Measurements from ENCODE around the gene WHAMM. TPM values are rescaled to one million over a fixed set of nuclear protein-coding genes. Genes with fewer than 3 reads are reported as not detected.

The WHAMM gene
- total RNA-seq, 1 donor from 2014 or later = 9.3 TPM

DNA sequence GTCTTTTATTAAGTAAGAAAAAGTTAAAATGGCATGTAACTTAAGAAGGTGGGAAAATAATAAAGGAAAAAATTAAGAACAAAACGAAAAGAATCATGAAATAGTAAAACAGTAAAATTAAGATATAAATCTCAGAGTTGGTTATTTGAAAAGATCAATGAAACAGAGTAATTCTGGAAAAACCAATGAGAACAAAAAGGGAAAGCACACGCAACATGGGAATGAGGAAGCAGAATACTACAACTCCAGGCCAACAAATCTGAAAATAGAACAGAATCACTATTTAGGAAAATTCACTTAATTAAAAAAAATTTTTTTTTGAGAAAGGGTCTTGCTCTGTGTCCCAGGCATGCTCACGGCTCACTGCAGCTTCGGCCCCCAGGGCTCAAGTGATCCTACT, 30.7 kb downstream of the WHAMM start:
- no peaks in the 10 kb centered on the region for H3K9me3 Mint-ChIP-seq (ENCODE audit: unreplicated experiment)
- peaks cover 21% of the 10 kb centered on the region for H3K36me3 Mint-ChIP-seq (ENCODE audit: low read depth, unreplicated experiment)
- no peak for TF ChIP-seq CTCF (IDR thresholded peaks at IDR 0.05; ENCODE audit: unreplicated experiment)
- H3K4me3 Mint-ChIP-seq (ENCODE audit: unreplicated experiment) = no peak overlapping the region
- no peak overlapping the region for H3K27ac Mint-ChIP-seq (ENCODE audit: unreplicated experiment)
- H3K27me3 Mint-ChIP-seq (ENCODE audit: unreplicated experiment) = peaks cover 3% of the 10 kb centered on the region
- H3K4me1 Mint-ChIP-seq (ENCODE audit: unreplicated experiment) = peaks cover 11% of the 10 kb centered on the region
- no peak for DNase-seq (ENCODE audit: low spot score)

GRCh38 chr15:82843566-82843965, 34.1 kb downstream of the WHAMM start:
- H3K27me3 Mint-ChIP-seq (ENCODE audit: unreplicated experiment) = no peaks in the 10 kb centered on the region
- H3K4me3 Mint-ChIP-seq (ENCODE audit: unreplicated experiment) = no peak overlapping the region
- H3K4me1 Mint-ChIP-seq (ENCODE audit: unreplicated experiment) = no peaks in the 10 kb centered on the region
- TF ChIP-seq CTCF (IDR thresholded peaks at IDR 0.05; ENCODE audit: unreplicated experiment) = no peak
- H3K9me3 Mint-ChIP-seq (ENCODE audit: unreplicated experiment) = no peaks in the 10 kb centered on the region
- no peak overlapping the region for H3K27ac Mint-ChIP-seq (ENCODE audit: unreplicated experiment)
- DNase-seq (ENCODE audit: low spot score) = no peak
- peaks cover 2% of the 10 kb centered on the region for H3K36me3 Mint-ChIP-seq (ENCODE audit: low read depth, unreplicated experiment)

DNA sequence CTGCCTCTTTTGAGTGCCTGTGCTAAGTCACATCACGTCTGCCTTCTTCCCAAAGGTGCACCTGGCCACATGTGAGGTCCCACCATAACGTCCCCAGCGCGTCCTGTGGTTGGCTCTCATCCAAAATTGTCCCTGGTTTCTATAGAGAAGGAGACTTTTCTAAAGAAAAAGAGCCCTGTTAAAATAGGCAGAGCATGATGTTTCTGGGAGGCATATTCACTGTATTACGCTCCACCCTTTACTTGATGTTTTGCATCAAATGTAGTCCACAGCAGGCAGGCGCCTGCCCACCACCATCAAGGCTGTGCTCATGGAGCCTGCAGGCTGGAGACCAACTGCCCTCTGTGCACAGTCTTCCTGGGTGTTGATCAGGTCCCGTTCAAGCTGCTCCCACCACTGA, 36.3 kb downstream of the WHAMM start:
- H3K9me3 Mint-ChIP-seq (ENCODE audit: unreplicated experiment) = no peaks in the 10 kb centered on the region
- H3K27ac Mint-ChIP-seq (ENCODE audit: unreplicated experiment) = no peak overlapping the region
- no peak for DNase-seq (ENCODE audit: low spot score)
- TF ChIP-seq CTCF (IDR thresholded peaks at IDR 0.05; ENCODE audit: unreplicated experiment) = no peak
- peaks cover 5% of the 10 kb centered on the region for H3K27me3 Mint-ChIP-seq (ENCODE audit: unreplicated experiment)
- H3K4me3 Mint-ChIP-seq (ENCODE audit: unreplicated experiment) = no peak overlapping the region
- peaks cover 7% of the 10 kb centered on the region for H3K4me1 Mint-ChIP-seq (ENCODE audit: unreplicated experiment)
- peaks cover 2% of the 10 kb centered on the region for H3K36me3 Mint-ChIP-seq (ENCODE audit: low read depth, unreplicated experiment)

DNA sequence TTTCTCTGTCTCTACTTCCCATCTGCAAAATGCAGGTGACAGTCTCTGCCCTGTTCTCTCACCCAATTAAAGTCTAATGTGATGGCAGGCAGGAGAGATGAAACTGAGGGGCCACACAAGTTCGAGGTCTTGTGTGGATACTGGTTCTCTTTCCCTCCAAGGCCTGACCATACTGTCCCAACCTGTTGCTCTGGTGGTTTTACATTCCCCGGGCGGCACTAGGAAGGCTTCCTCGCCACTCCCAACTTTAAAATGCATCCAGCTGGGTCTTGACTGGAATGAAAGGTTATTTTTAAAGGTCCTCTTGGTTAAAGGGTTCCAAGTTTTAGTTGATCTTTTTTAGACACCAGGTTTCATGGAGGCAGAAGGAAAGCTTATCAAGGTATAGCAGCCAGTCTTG, 37.2 kb downstream of the WHAMM start:
- Mint-ChIP-seq H3K9me3 (ENCODE audit: unreplicated experiment) (no peaks in the 10 kb centered on the region), H3K36me3 (ENCODE audit: low read depth, unreplicated experiment) (peaks cover 2% of the 10 kb centered on the region), H3K27ac (ENCODE audit: unreplicated experiment) (no peak overlapping the region), H3K27me3 (ENCODE audit: unreplicated experiment) (peaks cover 5% of the 10 kb centered on the region), H3K4me3 (ENCODE audit: unreplicated experiment) (no peak overlapping the region), H3K4me1 (ENCODE audit: unreplicated experiment) (peaks cover 7% of the 10 kb centered on the region)
- no peak for TF ChIP-seq CTCF (IDR thresholded peaks at IDR 0.05; ENCODE audit: unreplicated experiment)
- DNase-seq (ENCODE audit: low spot score) = no peak

- Mint-ChIP-seq H3K4me3 (ENCODE audit: unreplicated experiment) (no peak overlapping the region), H3K27ac (ENCODE audit: unreplicated experiment) (no peak overlapping the region), H3K27me3 (ENCODE audit: unreplicated experiment) (peaks cover 5% of the 10 kb centered on the region), H3K4me1 (ENCODE audit: unreplicated experiment) (peaks cover 7% of the 10 kb centered on the region), H3K9me3 (ENCODE audit: unreplicated experiment) (no peaks in the 10 kb centered on the region), H3K36me3 (ENCODE audit: low read depth, unreplicated experiment) (peaks cover 2% of the 10 kb centered on the region)
- TF ChIP-seq CTCF (IDR thresholded peaks at IDR 0.05; ENCODE audit: unreplicated experiment) = no peak
- DNase-seq (ENCODE audit: low spot score) = no peak
Measured at GRCh38 chr15:82847703-82848102, 38.3 kb downstream of the WHAMM start.
